ENCODE measurements around the gene ZBTB7C.

Gene ZBTB7C

GRCh38 chr18:48442761-48443160 lies 33.6 kb upstream of the ZBTB7C start:
- H3F3A ChIP-seq (ENCODE audit: insufficient read depth) = no peaks in the 10 kb centered on the region
- TF ChIP-seq EZH2phosphoT487 (conservative IDR thresholded peaks at IDR 0.05; ENCODE audit: low read length) (no peak), CTCF (IDR thresholded peaks at IDR 0.05; ENCODE audit: insufficient read depth, low read length, poor library complexity, severe bottlenecking) (no peak)
- no peaks in the 10 kb centered on the region for H4K20me1 ChIP-seq (ENCODE audit: low read depth, low read length)
- no peak overlapping the region for H3K4me2 ChIP-seq (ENCODE audit: low read depth, low read length, poor library complexity, severe bottlenecking)
- H3K9me2 ChIP-seq (replicated peaks; ENCODE audit: insufficient read depth, low read length) = no peaks in the 10 kb centered on the region
- no peak overlapping the region for H2AFZ ChIP-seq (ENCODE audit: low read depth, low read length, severe bottlenecking)
- no peaks in the 10 kb centered on the region for H3K36me3 ChIP-seq (ENCODE audit: low read length)
- H3K27ac ChIP-seq (ENCODE audit: low read depth, low read length) = no peak overlapping the region
- no peak overlapping the region for H3K4me3 ChIP-seq (ENCODE audit: insufficient read depth, low read length, poor library complexity, severe bottlenecking)
- no peaks in the 10 kb centered on the region for H3K9me3 ChIP-seq (ENCODE audit: insufficient read depth, low read length)
- H3K79me2 ChIP-seq (ENCODE audit: insufficient read depth, low read length) = no peaks in the 10 kb centered on the region
- no peaks in the 10 kb centered on the region for H3K27me3 ChIP-seq (ENCODE audit: low read length)
- H3K9ac ChIP-seq (ENCODE audit: low read length) = no peak overlapping the region

- H3K27me3 ChIP-seq (ENCODE audit: low read length) = no peaks in the 10 kb centered on the region
- no peaks in the 10 kb centered on the region for H3K79me2 ChIP-seq (ENCODE audit: insufficient read depth, low read length)
- no peaks in the 10 kb centered on the region for H3K9me3 ChIP-seq (ENCODE audit: insufficient read depth, low read length)
- no peaks in the 10 kb centered on the region for H4K20me1 ChIP-seq (ENCODE audit: low read depth, low read length)
- no peak overlapping the region for H2AFZ ChIP-seq (ENCODE audit: low read depth, low read length, severe bottlenecking)
- no peak overlapping the region for H3K4me2 ChIP-seq (ENCODE audit: low read depth, low read length, poor library complexity, severe bottlenecking)
- no peaks in the 10 kb centered on the region for H3F3A ChIP-seq (ENCODE audit: insufficient read depth)
- no peak overlapping the region for H3K27ac ChIP-seq (ENCODE audit: low read depth, low read length)
- no peak overlapping the region for H3K4me3 ChIP-seq (ENCODE audit: insufficient read depth, low read length, poor library complexity, severe bottlenecking)
- H3K9ac ChIP-seq (ENCODE audit: low read length) = no peak overlapping the region
- H3K36me3 ChIP-seq (ENCODE audit: low read length) = no peaks in the 10 kb centered on the region
- TF ChIP-seq CTCF (IDR thresholded peaks at IDR 0.05; ENCODE audit: insufficient read depth, low read length, poor library complexity, severe bottlenecking) = no peak
- TF ChIP-seq EZH2phosphoT487 (conservative IDR thresholded peaks at IDR 0.05; ENCODE audit: low read length) = no peak
- no peaks in the 10 kb centered on the region for H3K9me2 ChIP-seq (replicated peaks; ENCODE audit: insufficient read depth, low read length)
Measured at GRCh38 chr18:48441405-48441881, 32.3 kb upstream of the ZBTB7C start.

GRCh38 chr18:48440924-48441323 lies 31.7 kb upstream of the ZBTB7C start:
- Histone ChIP-seq H3K4me2 (ENCODE audit: low read depth, low read length, poor library complexity, severe bottlenecking) (no peak overlapping the region), H3K9ac (ENCODE audit: low read length) (no peak overlapping the region), H3K36me3 (ENCODE audit: low read length) (no peaks in the 10 kb centered on the region), H2AFZ (ENCODE audit: low read depth, low read length, severe bottlenecking) (no peak overlapping the region), H3F3A (ENCODE audit: insufficient read depth) (no peaks in the 10 kb centered on the region), H3K27ac (ENCODE audit: low read depth, low read length) (no peak overlapping the region), H3K79me2 (ENCODE audit: insufficient read depth, low read length) (no peaks in the 10 kb centered on the region), H4K20me1 (ENCODE audit: low read depth, low read length) (no peaks in the 10 kb centered on the region), H3K9me3 (ENCODE audit: insufficient read depth, low read length) (no peaks in the 10 kb centered on the region), H3K27me3 (ENCODE audit: low read length) (no peaks in the 10 kb centered on the region), H3K4me3 (ENCODE audit: insufficient read depth, low read length, poor library complexity, severe bottlenecking) (no peak overlapping the region), H3K9me2 (replicated peaks; ENCODE audit: insufficient read depth, low read length) (no peaks in the 10 kb centered on the region)
- no peak for TF ChIP-seq EZH2phosphoT487 (conservative IDR thresholded peaks at IDR 0.05; ENCODE audit: low read length)
- TF ChIP-seq CTCF (IDR thresholded peaks at IDR 0.05; ENCODE audit: insufficient read depth, low read length, poor library complexity, severe bottlenecking) = no peak

All from SU-DHL-6 (cell line).